GM12873 (cell line): Measurements from ENCODE around the gene TSPAN5.

Experiments
- CTCF ChIP-seq: IDR thresholded peaks from 2 replicates; pipeline ENCODE4 v1.5.1; 2012; ENCODE audit warnings: low read depth, mild to moderate bottlenecking, moderate library complexity, low read length, control low read depth; ENCODE audit not compliant: insufficient read depth; ENCODE audit errors: missing control alignments

TSPAN5 gene

GRCh38 chr4:98689507-98690174 lies 31.2 kb upstream of the TSPAN5 start:
- no peak for TF ChIP-seq CTCF

- no peak for TF ChIP-seq CTCF
These were observed 30.2 kb upstream of the TSPAN5 start for GRCh38 chr4:98688411-98689290.

GRCh38 chr4:98687876-98688275 lies 29.5 kb upstream of the TSPAN5 start:
- no peak for TF ChIP-seq CTCF

GRCh38 chr4:98686847-98687246 lies 28.4 kb upstream of the TSPAN5 start:
- TF ChIP-seq CTCF: no peak

- TF ChIP-seq CTCF: no peak
These were observed 27.8 kb upstream of the TSPAN5 start for GRCh38 chr4:98686043-98686707.

- no peak for TF ChIP-seq CTCF
These were observed 27.0 kb upstream of the TSPAN5 start for GRCh38 chr4:98685225-98686042.
